ENCODE measurements around the gene SLC6A6. TPM values are rescaled to one million over a fixed set of nuclear protein-coding genes. Genes with fewer than 3 reads are reported as not detected.

Gene SLC6A6
- total RNA-seq, 1 donor from 2014 or later = 37.5 TPM

GRCh38 chr3:14458434-14459275, 56.2 kb downstream of the SLC6A6 start:
- intact Hi-C loops (cut with DNase I) = no loop called here
- DNase-seq (ENCODE audit: low spot score) = no peak
- ATAC-seq = no peak

GRCh38 chr3:14459384-14459783, 57.0 kb downstream of the SLC6A6 start:
- intact Hi-C loops (cut with DNase I) = no loop called here
- ATAC-seq (no peak), DNase-seq (ENCODE audit: low spot score) (no peak)

- ATAC-seq (no peak), DNase-seq (ENCODE audit: low spot score) (no peak)
- intact Hi-C loops (cut with DNase I) = no loop called here
Observed at GRCh38 chr3:14459787-14460186, 57.4 kb downstream of the SLC6A6 start.

GRCh38 chr3:14460342-14461005, 58.1 kb downstream of the SLC6A6 start:
- intact Hi-C loops (cut with DNase I) = no loop called here
- ATAC-seq (peak; percentile 95), DNase-seq (ENCODE audit: low spot score) (peak; percentile 85)

GRCh38 chr3:14461006-14461747, 58.8 kb downstream of the SLC6A6 start:
- DNase-seq (ENCODE audit: low spot score) = no peak
- intact Hi-C loops (cut with DNase I) = no loop called here
- ATAC-seq = no peak

- intact Hi-C loops (cut with DNase I) = no loop called here
- DNase-seq (ENCODE audit: low spot score) (no peak), ATAC-seq (no peak)
Observed at GRCh38 chr3:14461748-14462324, 59.4 kb downstream of the SLC6A6 start.

- intact Hi-C loops (cut with DNase I) = no loop called here
- no peak for DNase-seq (ENCODE audit: low spot score)
- no peak for ATAC-seq
Observed at GRCh38 chr3:14462738-14463137, 60.3 kb downstream of the SLC6A6 start.

GRCh38 chr3:14463330-14464140, 61.1 kb downstream of the SLC6A6 start:
- DNase-seq (ENCODE audit: low spot score) = peak; percentile 54
- intact Hi-C loops (cut with DNase I) = no loop called here
- no peak for ATAC-seq

GRCh38 chr3:14464141-14464465, 61.7 kb downstream of the SLC6A6 start:
- no peak for DNase-seq (ENCODE audit: low spot score)
- intact Hi-C loops (cut with DNase I) = no loop called here
- ATAC-seq = no peak

GRCh38 chr3:14464521-14464920, 62.1 kb downstream of the SLC6A6 start:
- ATAC-seq (no peak), DNase-seq (ENCODE audit: low spot score) (no peak)
- intact Hi-C loops (cut with DNase I) = no loop called here

- intact Hi-C loops (cut with DNase I) = loop anchor here (5.0 kb wide), 2 partner anchors 203 to 263 kb away; no protein-coding TSS in a partner anchor
- DNase-seq (ENCODE audit: low spot score) (no peak), ATAC-seq (no peak)
Observed at GRCh38 chr3:14465425-14465824, 63.0 kb downstream of the SLC6A6 start.

- ATAC-seq (no peak), DNase-seq (ENCODE audit: low spot score) (peak; percentile 53)
- intact Hi-C loops (cut with DNase I) = loop anchor here (5.0 kb wide), 2 partner anchors 204 to 264 kb away; no protein-coding TSS in a partner anchor
Observed at GRCh38 chr3:14466179-14466903, 63.9 kb downstream of the SLC6A6 start.

GRCh38 chr3:14467814-14468620, 65.6 kb downstream of the SLC6A6 start:
- ATAC-seq (peak; percentile 72), DNase-seq (ENCODE audit: low spot score) (peak; percentile 66)
- intact Hi-C loops (cut with DNase I) = loop anchor here (5.0 kb wide), 2 partner anchors 206 to 266 kb away; no protein-coding TSS in a partner anchor

GRCh38 chr3:14468621-14468981, 66.2 kb downstream of the SLC6A6 start:
- no peak for ATAC-seq
- intact Hi-C loops (cut with DNase I) = loop anchor here (5.0 kb wide), 2 partner anchors 206 to 266 kb away; no protein-coding TSS in a partner anchor
- DNase-seq (ENCODE audit: low spot score) = peak; percentile 56

GRCh38 chr3:14470461-14470860, 68.1 kb downstream of the SLC6A6 start:
- intact Hi-C loops (cut with DNase I) = no loop called here
- ATAC-seq = no peak

GRCh38 chr3:14471016-14471415, 68.6 kb downstream of the SLC6A6 start:
- no peak for ATAC-seq
- intact Hi-C loops (cut with DNase I) = no loop called here
- no peak for DNase-seq (ENCODE audit: low spot score)

More at GRCh38 chr3:14470461-14470860, 68.1 kb downstream of the SLC6A6 start:
- DNase-seq (ENCODE audit: low spot score) = no peak

- intact Hi-C loops (cut with DNase I) = no loop called here
- DNase-seq (ENCODE audit: low spot score) = no peak
- peak; percentile 5 for ATAC-seq
Observed at GRCh38 chr3:14471690-14472089, 69.3 kb downstream of the SLC6A6 start.

Data from sciatic nerve (tissue), 2 donors.